ENCODE data around the gene ZNF423. TPM values are rescaled to one million over a fixed set of nuclear protein-coding genes. Genes with fewer than 3 reads are reported as not detected.
A peak's percentile ranks its signal among the peaks of the same experiment; 100 is the strongest.

ZNF423 gene
- total and polyA plus RNA-seq, 4 donors: 16.9 to 43.0 (median 34.4) TPM

GRCh38 chr16:49643429-49644144 is 212.3 kb downstream of the ZNF423 start:
- peaks cover 28% of the 10 kb centered on the region for H3K4me1 ChIP-seq (ENCODE audit: control insufficient read depth, insufficient read depth, low read length)
- H3K27ac ChIP-seq (ENCODE audit: low read depth, low read length): no peak overlapping the region
- H3K27me3 ChIP-seq (ENCODE audit: control insufficient read depth, insufficient read depth, low read length): no peaks in the 10 kb centered on the region
- WGBS (ENCODE audit: insufficient coverage): 60% methylated on average over 5 of the region's 6 CpGs
- H3K4me3 ChIP-seq (ENCODE audit: low read depth, low read length): no peak overlapping the region
- H3K36me3 ChIP-seq (ENCODE audit: control insufficient read depth, insufficient read depth, low read length): peaks cover under 1% of the 10 kb centered on the region
- H3K9me3 ChIP-seq (ENCODE audit: control insufficient read depth, insufficient read depth, low read length): peaks cover 6% of the 10 kb centered on the region
- DNase-seq (ENCODE audit: low read depth in 4 of 6, low spot score in 6 of 6): no peak

GRCh38 chr16:49641250-49641649 is 214.7 kb downstream of the ZNF423 start:
- peaks cover 37% of the 10 kb centered on the region for H3K4me1 ChIP-seq (ENCODE audit: control insufficient read depth, insufficient read depth, low read length)
- H3K9me3 ChIP-seq (ENCODE audit: control insufficient read depth, insufficient read depth, low read length): no peaks in the 10 kb centered on the region
- H3K36me3 ChIP-seq (ENCODE audit: control insufficient read depth, insufficient read depth, low read length): peaks cover 24% of the 10 kb centered on the region
- no peaks in the 10 kb centered on the region for H3K27me3 ChIP-seq (ENCODE audit: control insufficient read depth, insufficient read depth, low read length)
- DNase-seq (ENCODE audit: low read depth in 4 of 6, low spot score in 6 of 6): no peak
- no peak overlapping the region for H3K4me3 ChIP-seq (ENCODE audit: low read depth, low read length)
- 57% methylated on average over 3 of the region's 3 CpGs for WGBS (ENCODE audit: insufficient coverage)
- H3K27ac ChIP-seq (ENCODE audit: low read depth, low read length): no peak overlapping the region

GRCh38 chr16:49640581-49640980 is 215.3 kb downstream of the ZNF423 start:
- no peaks in the 10 kb centered on the region for H3K27me3 ChIP-seq (ENCODE audit: control insufficient read depth, insufficient read depth, low read length)
- no peaks in the 10 kb centered on the region for H3K9me3 ChIP-seq (ENCODE audit: control insufficient read depth, insufficient read depth, low read length)
- H3K4me3 ChIP-seq (ENCODE audit: low read depth, low read length): no peak overlapping the region
- H3K27ac ChIP-seq (ENCODE audit: low read depth, low read length): no peak overlapping the region
- H3K36me3 ChIP-seq (ENCODE audit: control insufficient read depth, insufficient read depth, low read length): peaks cover 30% of the 10 kb centered on the region
- 18% methylated on average over 13 of the region's 15 CpGs for WGBS (ENCODE audit: insufficient coverage)
- peaks cover 37% of the 10 kb centered on the region for H3K4me1 ChIP-seq (ENCODE audit: control insufficient read depth, insufficient read depth, low read length)
- DNase-seq (ENCODE audit: low read depth in 4 of 6, low spot score in 6 of 6): peak in 2 of 6 donors; percentile 22 to 57

- Histone ChIP-seq H3K9me3 (ENCODE audit: control insufficient read depth, insufficient read depth, low read length) (no peaks in the 10 kb centered on the region), H3K4me1 (ENCODE audit: control insufficient read depth, insufficient read depth, low read length) (peaks cover 38% of the 10 kb centered on the region), H3K36me3 (ENCODE audit: control insufficient read depth, insufficient read depth, low read length) (peaks cover 37% of the 10 kb centered on the region), H3K27ac (ENCODE audit: low read depth, low read length) (peak overlapping the region; percentile 58), H3K27me3 (ENCODE audit: control insufficient read depth, insufficient read depth, low read length) (no peaks in the 10 kb centered on the region), H3K4me3 (ENCODE audit: low read depth, low read length) (no peak overlapping the region)
- peak in 2 of 6 donors; percentile 75 to 81 for DNase-seq (ENCODE audit: low read depth in 4 of 6, low spot score in 6 of 6)
- WGBS (ENCODE audit: insufficient coverage): 24% methylated on average over 22 of the region's 22 CpGs
These were observed 216.0 kb downstream of the ZNF423 start for GRCh38 chr16:49639739-49640431.

- no peaks in the 10 kb centered on the region for H3K9me3 ChIP-seq (ENCODE audit: control insufficient read depth, insufficient read depth, low read length)
- 56% methylated on average over 19 of the region's 23 CpGs for WGBS (ENCODE audit: insufficient coverage)
These were observed 217.0 kb downstream of the ZNF423 start for GRCh38 chr16:49638673-49639610.

GRCh38 chr16:49637933-49638672 is 217.8 kb downstream of the ZNF423 start:
- no peak overlapping the region for H3K27ac ChIP-seq (ENCODE audit: low read depth, low read length)
- WGBS (ENCODE audit: insufficient coverage): 91% methylated on average over 42 of the region's 42 CpGs
- DNase-seq (ENCODE audit: low read depth in 4 of 6, low spot score in 6 of 6): no peak

More at GRCh38 chr16:49638673-49639610, 217.0 kb downstream of the ZNF423 start:
- Histone ChIP-seq H3K36me3 (ENCODE audit: control insufficient read depth, insufficient read depth, low read length) (peaks cover 42% of the 10 kb centered on the region), H3K4me1 (ENCODE audit: control insufficient read depth, insufficient read depth, low read length) (peaks cover 39% of the 10 kb centered on the region), H3K4me3 (ENCODE audit: low read depth, low read length) (no peak overlapping the region), H3K27ac (ENCODE audit: low read depth, low read length) (peak overlapping the region; percentile 58), H3K27me3 (ENCODE audit: control insufficient read depth, insufficient read depth, low read length) (no peaks in the 10 kb centered on the region)
- peak in 1 of 6 donors; percentile 39 for DNase-seq (ENCODE audit: low read depth in 4 of 6, low spot score in 6 of 6)

GRCh38 chr16:49637511-49637910 is 218.4 kb downstream of the ZNF423 start:
- Histone ChIP-seq H3K27me3 (ENCODE audit: control insufficient read depth, insufficient read depth, low read length) (no peaks in the 10 kb centered on the region), H3K4me3 (ENCODE audit: low read depth, low read length) (no peak overlapping the region), H3K36me3 (ENCODE audit: control insufficient read depth, insufficient read depth, low read length) (peaks cover 45% of the 10 kb centered on the region), H3K4me1 (ENCODE audit: control insufficient read depth, insufficient read depth, low read length) (peaks cover 44% of the 10 kb centered on the region), H3K27ac (ENCODE audit: low read depth, low read length) (no peak overlapping the region), H3K9me3 (ENCODE audit: control insufficient read depth, insufficient read depth, low read length) (no peaks in the 10 kb centered on the region)
- no peak for DNase-seq (ENCODE audit: low read depth in 4 of 6, low spot score in 6 of 6)
- WGBS (ENCODE audit: insufficient coverage): 97% methylated on average over 16 of the region's 16 CpGs

More at GRCh38 chr16:49637933-49638672, 217.8 kb downstream of the ZNF423 start:
- H3K9me3 ChIP-seq (ENCODE audit: control insufficient read depth, insufficient read depth, low read length): no peaks in the 10 kb centered on the region
- H3K4me1 ChIP-seq (ENCODE audit: control insufficient read depth, insufficient read depth, low read length): peaks cover 39% of the 10 kb centered on the region
- H3K27me3 ChIP-seq (ENCODE audit: control insufficient read depth, insufficient read depth, low read length): no peaks in the 10 kb centered on the region
- peaks cover 42% of the 10 kb centered on the region for H3K36me3 ChIP-seq (ENCODE audit: control insufficient read depth, insufficient read depth, low read length)
- H3K4me3 ChIP-seq (ENCODE audit: low read depth, low read length): no peak overlapping the region

- no peaks in the 10 kb centered on the region for H3K27me3 ChIP-seq (ENCODE audit: control insufficient read depth, insufficient read depth, low read length)
- peaks cover 53% of the 10 kb centered on the region for H3K4me1 ChIP-seq (ENCODE audit: control insufficient read depth, insufficient read depth, low read length)
- H3K36me3 ChIP-seq (ENCODE audit: control insufficient read depth, insufficient read depth, low read length): peaks cover 45% of the 10 kb centered on the region
- WGBS (ENCODE audit: insufficient coverage): 97% methylated on average over 14 of the region's 14 CpGs
- no peak overlapping the region for H3K27ac ChIP-seq (ENCODE audit: low read depth, low read length)
- DNase-seq (ENCODE audit: low read depth in 4 of 6, low spot score in 6 of 6): no peak
- no peak overlapping the region for H3K4me3 ChIP-seq (ENCODE audit: low read depth, low read length)
- H3K9me3 ChIP-seq (ENCODE audit: control insufficient read depth, insufficient read depth, low read length): no peaks in the 10 kb centered on the region
These were observed 219.3 kb downstream of the ZNF423 start for GRCh38 chr16:49636608-49637007.
